HFFc6 (cell line): ENCODE results near the gene LETM1. TPM values are rescaled to one million over a fixed set of nuclear protein-coding genes. Genes with fewer than 3 reads are reported as not detected.

ENCODE experiments used
- DNase-seq: peaks from one replicate; pipeline ENCODE4 v3.0.0-alpha.2; 2018
- H3K27ac Mint-ChIP-seq: 2 replicates; pipeline ENCODE4 v1.8.0; 2020; ENCODE audit warnings: mild to moderate bottlenecking, mixed read lengths
- H3K27me3 Mint-ChIP-seq: 2 replicates; pipeline ENCODE4 v1.8.0; 2021; ENCODE audit warnings: mild to moderate bottlenecking, moderate library complexity, mixed read lengths; ENCODE audit not compliant: insufficient read depth
- H3K36me3 Mint-ChIP-seq: 2 replicates; pipeline ENCODE4 v1.8.0; 2021; ENCODE audit warnings: low read depth, mixed read lengths
- H3K4me1 Mint-ChIP-seq: 2 replicates; pipeline ENCODE4 v1.8.0; 2020; ENCODE audit warnings: low read depth, mixed read lengths
- H3K4me3 Mint-ChIP-seq: 2 replicates; pipeline ENCODE4 v1.8.0; 2020; ENCODE audit warnings: mild to moderate bottlenecking, moderate library complexity, mixed read lengths
- H3K9me3 Mint-ChIP-seq: 2 replicates; pipeline ENCODE4 v1.8.0; 2020; ENCODE audit warnings: mild to moderate bottlenecking, mixed read lengths
- total RNA-seq, 6 experiments: library from RNA; stranded (reverse); fragmentation: NEBNext Ultra II Directional; extraction: Animal tissue kit (Norgen Biotek cat#: 25700); gene quantifications; 2 replicates in 1 of 6; 3 replicates in 5 of 6; pipeline ENCODE4 v1.2.3, GENCODE V29; 2021
- TF ChIP-seq, protein P1 (sequence below): fragments of 200-600 bp; sonication (generic); IDR thresholded peaks from 2 replicates; pipeline ENCODE4 v1.5.0; 2021; ENCODE audit warnings: antibody characterized with exemption, mild to moderate bottlenecking

The LETM1 gene
- total RNA-seq, 6 experiments from 2014 or later, result 47.4 to 64.0 (median 53.3) TPM

DNA sequence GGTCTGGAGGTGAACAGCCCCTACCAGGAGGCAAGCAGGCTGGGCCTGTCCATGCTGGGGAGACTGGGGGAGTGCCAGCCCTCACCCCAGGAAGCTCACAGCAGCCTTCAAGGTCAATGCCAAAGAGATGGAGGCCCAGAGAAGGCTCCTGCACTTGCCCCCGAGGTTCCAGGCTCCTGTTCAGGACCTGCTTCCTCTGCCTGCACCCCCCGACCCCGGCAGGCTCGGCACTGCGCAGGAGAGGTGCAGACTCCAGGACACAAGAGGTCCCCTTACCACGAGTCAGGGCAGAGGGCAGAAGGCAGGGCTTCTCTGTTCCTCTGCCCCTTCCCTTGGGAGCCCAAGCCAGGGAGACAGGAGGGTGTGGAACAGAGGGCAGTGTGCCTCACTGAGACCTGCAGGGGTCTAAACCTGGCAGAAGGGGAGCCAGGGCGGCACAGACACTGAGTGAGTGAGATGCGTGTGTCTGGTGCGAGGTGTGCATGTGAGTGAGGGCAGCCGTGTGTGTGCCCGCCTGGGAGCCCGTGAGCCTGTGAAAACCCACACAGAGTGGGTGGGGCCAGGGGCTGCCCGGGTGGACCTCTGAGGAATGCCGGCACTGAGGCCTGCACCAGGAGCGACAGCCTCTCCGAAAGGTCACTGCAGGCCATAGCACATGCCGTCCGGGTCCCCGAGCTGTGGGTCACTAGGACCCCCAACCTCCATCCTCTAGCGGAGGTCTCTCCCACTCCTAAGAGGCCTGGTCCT lies 93.5 kb downstream of the LETM1 start:
- Mint-ChIP-seq H3K4me1 (no peaks in the 10 kb centered on the region), H3K27ac (no peak overlapping the region), H3K4me3 (no peak overlapping the region), H3K36me3 (no peaks in the 10 kb centered on the region), H3K27me3 (peaks cover 3% of the 10 kb centered on the region; the same call in 1 of the 2 replicates), H3K9me3 (no peaks in the 10 kb centered on the region)
- TF ChIP-seq, protein P1, sequence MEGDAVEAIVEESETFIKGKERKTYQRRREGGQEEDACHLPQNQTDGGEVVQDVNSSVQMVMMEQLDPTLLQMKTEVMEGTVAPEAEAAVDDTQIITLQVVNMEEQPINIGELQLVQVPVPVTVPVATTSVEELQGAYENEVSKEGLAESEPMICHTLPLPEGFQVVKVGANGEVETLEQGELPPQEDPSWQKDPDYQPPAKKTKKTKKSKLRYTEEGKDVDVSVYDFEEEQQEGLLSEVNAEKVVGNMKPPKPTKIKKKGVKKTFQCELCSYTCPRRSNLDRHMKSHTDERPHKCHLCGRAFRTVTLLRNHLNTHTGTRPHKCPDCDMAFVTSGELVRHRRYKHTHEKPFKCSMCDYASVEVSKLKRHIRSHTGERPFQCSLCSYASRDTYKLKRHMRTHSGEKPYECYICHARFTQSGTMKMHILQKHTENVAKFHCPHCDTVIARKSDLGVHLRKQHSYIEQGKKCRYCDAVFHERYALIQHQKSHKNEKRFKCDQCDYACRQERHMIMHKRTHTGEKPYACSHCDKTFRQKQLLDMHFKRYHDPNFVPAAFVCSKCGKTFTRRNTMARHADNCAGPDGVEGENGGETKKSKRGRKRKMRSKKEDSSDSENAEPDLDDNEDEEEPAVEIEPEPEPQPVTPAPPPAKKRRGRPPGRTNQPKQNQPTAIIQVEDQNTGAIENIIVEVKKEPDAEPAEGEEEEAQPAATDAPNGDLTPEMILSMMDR, result no peak
- DNase-seq, result no peak

Other genes starting within 250 kb of the LETM1 start
- 1 to 10 TPM; 2.3 to 3.2 (median 2.7) TPM for gene FAM53A, start 171.8 kb downstream of the LETM1 start, total RNA-seq
- gene SLBP, start 143.8 kb downstream of the LETM1 start, total RNA-seq, result 10 to 100 TPM; 44.7 to 61.9 (median 58.4) TPM
- 10 to 100 TPM; 24.6 to 36.7 (median 27.7) TPM for gene TMEM129, start 134.8 kb downstream of the LETM1 start, total RNA-seq
- gene TACC3, start 134.6 kb downstream of the LETM1 start, total RNA-seq, result 10 to 100 TPM; 44.2 to 95.3 (median 93.3) TPM
- gene FGFR3, start 62.9 kb downstream of the LETM1 start, total RNA-seq, result 1 to 10 TPM in 1 of 6 experiments, under 1 TPM in 5; 0.59 to 1.6 (median 0.75) TPM
- 100 to 1,000 TPM in 4 of 6 experiments, 10 to 100 TPM in 2; 65.2 to 121 (median 109) TPM for gene NSD2, start 15.2 kb upstream of the LETM1 start, total RNA-seq
- gene NELFA, start 152.8 kb upstream of the LETM1 start, total RNA-seq, result 10 to 100 TPM; 19.2 to 21.2 (median 20.2) TPM
- gene NAT8L, start 203.2 kb upstream of the LETM1 start, total RNA-seq, result under 1 TPM in 5 of 6 experiments, not detected in 1; 0.05 to 0.14 (median 0.11) TPM